MCF 10A (cell line): ENCODE measurements around the gene PKN1. TPM values are rescaled to one million over a fixed set of nuclear protein-coding genes. Genes with fewer than 3 reads are reported as not detected.
A peak's percentile ranks its signal among the peaks of the same experiment; 100 is the strongest.

Experiments
- BruUV-seq: library from RNA; stranded (reverse); fragments of 400-500 nt; replicated peaks from 2 replicates; lab custom pipeline; 2021; lab: Mats Ljungman, UMichigan
- CTCF ChIA-PET: fragments of 300-600 bp; sonication (Branson Sonifier 250); formaldehyde crosslinking; extraction: SDS; loops from one replicate; lab custom pipeline; 2021; ENCODE audit warnings: antibody characterized with exemption, inconsistent platforms; lab: Yijun Ruan, JAX
- POLR2A ChIA-PET: fragments of 300-600, 350-650 bp; sonication (Branson Sonifier 250); formaldehyde crosslinking; extraction: SDS; loops from one replicate; lab custom pipeline; 2020; ENCODE audit warnings: antibody characterized with exemption, inconsistent platforms; lab: Yijun Ruan, JAX
- DNase-seq: peaks from one replicate; pipeline ENCODE4 v3.0.0-alpha.2; 2018; ENCODE audit not compliant: unreplicated experiment
- H3K27ac Mint-ChIP-seq: one replicate; pipeline ENCODE4 v1.8.0; 2022; ENCODE audit warnings: mild to moderate bottlenecking, low read depth, mixed read lengths; ENCODE audit not compliant: unreplicated experiment
- H3K27me3 Mint-ChIP-seq: one replicate; pipeline ENCODE4 v1.8.0; 2022; ENCODE audit warnings: mixed read lengths; ENCODE audit not compliant: insufficient read depth, unreplicated experiment
- H3K36me3 Mint-ChIP-seq: one replicate; pipeline ENCODE4 v1.8.0; 2022; ENCODE audit warnings: mild to moderate bottlenecking, moderate library complexity, mixed read lengths; ENCODE audit not compliant: insufficient read depth, unreplicated experiment
- H3K4me1 Mint-ChIP-seq: one replicate; pipeline ENCODE4 v1.8.0; 2022; ENCODE audit warnings: mixed read lengths; ENCODE audit not compliant: insufficient read depth, unreplicated experiment
- H3K4me3 Mint-ChIP-seq: one replicate; pipeline ENCODE4 v1.8.0; 2022; ENCODE audit warnings: mild to moderate bottlenecking, moderate library complexity, mixed read lengths; ENCODE audit not compliant: unreplicated experiment
- H3K9me3 Mint-ChIP-seq: one replicate; pipeline ENCODE4 v1.8.0; 2022; ENCODE audit warnings: mixed read lengths; ENCODE audit not compliant: unreplicated experiment
- CTCF ChIP-seq: fragments of 200-600 bp; IDR thresholded peaks from one replicate; pipeline ENCODE4 v1.8.0; 2022; ENCODE audit warnings: antibody characterized with exemption, mild to moderate bottlenecking; ENCODE audit not compliant: unreplicated experiment
- intact Hi-C: fragments of 100-400 bp; cut with micrococcal nuclease; formaldehyde crosslinking; loops from 2 replicates; pipeline ENCODE4 v1.14.1; 2022
- total RNA-seq: library from RNA; stranded (reverse); gene quantifications from 2 replicates; pipeline ENCODE4 v1.2.3, GENCODE V29; 2022

PKN1 gene
- total RNA-seq, 1 experiment from 2014 or later: 94.8 TPM

GRCh38 chr19:14512406-14512961 is 79.4 kb downstream of the PKN1 start:
- H3K9me3 Mint-ChIP-seq: no peaks in the 10 kb centered on the region
- no peak for TF ChIP-seq CTCF
- ChIA-PET CTCF (interaction anchor here (0.6 kb wide), 4 partner anchors 15 to 275 kb away, joined by 3 to 4 read pairs (median 3); no protein-coding TSS in a partner anchor), POLR2A (interaction anchor here (1.3 to 15.7 kb wide), 5 partner anchors 10 to 44 kb away, joined by 3 to 203 read pairs (median 7); partner anchors contain the start of gene GIPC1)
- peaks cover 23% of the 10 kb centered on the region for H3K4me1 Mint-ChIP-seq
- no peak for DNase-seq
- no peaks in the 10 kb centered on the region for H3K27me3 Mint-ChIP-seq
- H3K36me3 Mint-ChIP-seq: peaks cover 45% of the 10 kb centered on the region
- no TSS peak for BruUV-seq
- no peak overlapping the region for H3K4me3 Mint-ChIP-seq
- no peak overlapping the region for H3K27ac Mint-ChIP-seq
- intact Hi-C loops: no loop called here

- DNase-seq: no peak
- Mint-ChIP-seq H3K27ac (no peak overlapping the region), H3K4me1 (peaks cover 24% of the 10 kb centered on the region), H3K4me3 (peak overlapping the region; percentile 87), H3K36me3 (peaks cover 58% of the 10 kb centered on the region), H3K27me3 (no peaks in the 10 kb centered on the region), H3K9me3 (no peaks in the 10 kb centered on the region)
- ChIA-PET CTCF (interaction anchor here (0.6 to 7.9 kb wide), 2 partner anchors 9 to 377 kb away, joined by 3 to 53 read pairs; no protein-coding TSS in a partner anchor), POLR2A (interaction anchor here (1.3 to 15.7 kb wide), 3 partner anchors 12 to 37 kb away, joined by 4 to 203 read pairs (median 64); partner anchors contain the start of gene GIPC1)
- no peak for TF ChIP-seq CTCF
- intact Hi-C loops: no loop called here
- no TSS peak for BruUV-seq
These were observed 81.2 kb downstream of the PKN1 start for GRCh38 chr19:14514215-14514863.

- DNase-seq: no peak
- CTCF ChIA-PET: interaction anchor here (0.5 to 7.9 kb wide), 10 partner anchors 10 to 707 kb away, joined by 3 to 53 read pairs (median 4); no protein-coding TSS in a partner anchor
- intact Hi-C loops: loop anchor here (2.0 kb wide), 1 partner anchor 35 kb away; no protein-coding TSS in a partner anchor
- POLR2A ChIA-PET: interaction anchor here (0.6 to 15.7 kb wide), 10 partner anchors 11 to 663 kb away, joined by 3 to 203 read pairs (median 4); partner anchors contain the start of genes ADGRE5, GIPC1 and TECR
- no peak for TF ChIP-seq CTCF
- peak overlapping the region; percentile 97 for H3K27ac Mint-ChIP-seq
- H3K27me3 Mint-ChIP-seq: no peaks in the 10 kb centered on the region
- peaks cover 58% of the 10 kb centered on the region for H3K36me3 Mint-ChIP-seq
- no peaks in the 10 kb centered on the region for H3K9me3 Mint-ChIP-seq
- H3K4me1 Mint-ChIP-seq: peaks cover 29% of the 10 kb centered on the region
- BruUV-seq: no TSS peak
- H3K4me3 Mint-ChIP-seq: peak overlapping the region; percentile 87
These were observed 82.5 kb downstream of the PKN1 start for GRCh38 chr19:14515501-14516047.
